ENCODE measurements around the gene ESPN. TPM values are rescaled to one million over a fixed set of nuclear protein-coding genes. Genes with fewer than 3 reads are reported as not detected.
"Not testable (repeated sequence)": the region's sequence is repeated elsewhere in the genome, so short reads cannot be mapped to it uniquely, and the experiment has no call there.

The ESPN gene
- total RNA-seq, 1 donor from 2014 or later, result 6.4 TPM

GRCh38 chr1:6447818-6448748 is 23.5 kb downstream of the ESPN start:
- DNase-seq, result no peak

- no peak for DNase-seq
Measured at GRCh38 chr1:6448749-6449631, 24.4 kb downstream of the ESPN start.

GRCh38 chr1:6450005-6450450 is 25.5 kb downstream of the ESPN start:
- no peak for DNase-seq

- not testable (repeated sequence) for DNase-seq
Measured at GRCh38 chr1:6450486-6450885, 25.9 kb downstream of the ESPN start.

- no peak for DNase-seq
Measured at GRCh38 chr1:6450943-6451373, 26.4 kb downstream of the ESPN start.

- DNase-seq, result not testable (repeated sequence)
Measured at GRCh38 chr1:6453895-6454855, 29.6 kb downstream of the ESPN start.

GRCh38 chr1:6454856-6455751 is 30.5 kb downstream of the ESPN start:
- DNase-seq, result no peak

GRCh38 chr1:6455752-6456520 is 31.4 kb downstream of the ESPN start:
- DNase-seq, result not testable (repeated sequence)

GRCh38 chr1:6456800-6457466 is 32.4 kb downstream of the ESPN start:
- DNase-seq, result no peak

- DNase-seq, result no peak
Measured at GRCh38 chr1:6459850-6460265, 35.3 kb downstream of the ESPN start.

- no peak for DNase-seq
Measured at GRCh38 chr1:6460301-6461050, 35.9 kb downstream of the ESPN start.

GRCh38 chr1:6461051-6461530 is 36.5 kb downstream of the ESPN start:
- no peak for DNase-seq

GRCh38 chr1:6461538-6462411 is 37.2 kb downstream of the ESPN start:
- no peak for DNase-seq

GRCh38 chr1:6462412-6463119 is 38.0 kb downstream of the ESPN start:
- no peak for DNase-seq

GRCh38 chr1:6463120-6463412 is 38.5 kb downstream of the ESPN start:
- no peak for DNase-seq

- no peak for DNase-seq
Measured at GRCh38 chr1:6464514-6464836, 39.9 kb downstream of the ESPN start.

- no peak for DNase-seq
Measured at GRCh38 chr1:6464915-6465314, 40.3 kb downstream of the ESPN start.

Data from skin of body (tissue), 2 donors.